ENCODE data around the gene SPIRE1. TPM values are rescaled to one million over a fixed set of nuclear protein-coding genes. Genes with fewer than 3 reads are reported as not detected.
"Not testable (repeated sequence)": the region's sequence is repeated elsewhere in the genome, so short reads cannot be mapped to it uniquely, and the experiment has no call there.

SPIRE1 gene
- polyA plus RNA-seq, 2 donors: 4.7 to 5.0 TPM

DNA sequence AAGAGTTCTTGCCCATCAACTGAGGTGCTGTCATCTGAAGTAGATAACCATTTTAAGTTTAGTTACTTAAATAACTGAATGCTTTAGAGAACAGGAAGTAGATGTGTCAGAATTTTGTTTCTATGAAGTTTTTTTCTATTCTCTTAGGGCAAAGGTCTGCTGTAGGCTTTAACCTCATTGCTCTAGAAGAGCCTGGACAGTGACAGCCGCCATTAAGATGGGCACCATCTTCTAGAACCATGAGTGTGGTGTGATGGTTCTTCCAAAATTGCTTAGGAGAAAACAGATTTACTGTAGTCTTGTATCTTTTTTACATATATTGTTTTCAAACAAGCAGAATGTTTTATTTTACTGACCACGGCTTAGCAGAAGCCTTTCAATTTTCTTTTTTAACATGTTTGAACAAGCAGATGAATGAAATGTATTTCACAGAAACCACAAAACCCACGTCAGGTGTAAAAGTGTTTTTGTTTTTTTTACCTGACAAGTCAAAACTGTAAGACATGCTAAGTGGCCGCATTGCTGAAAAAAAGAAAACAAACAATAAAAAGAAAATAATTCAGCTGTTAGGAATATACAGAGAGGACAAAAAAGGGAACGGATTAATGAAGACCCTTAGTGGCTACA lies 172.3 kb downstream of the SPIRE1 start:
- no peaks in the 10 kb centered on the region for H3K9me3 ChIP-seq (ENCODE audit: control insufficient read depth in 2 of 2, insufficient read depth in 1 of 2, low read depth in 1 of 2, low read length in 1 of 2)
- 59 to 76% methylated on average over 5 of the region's 5 CpGs for WGBS, 2 donors
- no peaks in the 10 kb centered on the region for H3K27me3 ChIP-seq (ENCODE audit: control insufficient read depth in 1 of 2, insufficient read depth in 2 of 2, low read length in 2 of 2)

DNA sequence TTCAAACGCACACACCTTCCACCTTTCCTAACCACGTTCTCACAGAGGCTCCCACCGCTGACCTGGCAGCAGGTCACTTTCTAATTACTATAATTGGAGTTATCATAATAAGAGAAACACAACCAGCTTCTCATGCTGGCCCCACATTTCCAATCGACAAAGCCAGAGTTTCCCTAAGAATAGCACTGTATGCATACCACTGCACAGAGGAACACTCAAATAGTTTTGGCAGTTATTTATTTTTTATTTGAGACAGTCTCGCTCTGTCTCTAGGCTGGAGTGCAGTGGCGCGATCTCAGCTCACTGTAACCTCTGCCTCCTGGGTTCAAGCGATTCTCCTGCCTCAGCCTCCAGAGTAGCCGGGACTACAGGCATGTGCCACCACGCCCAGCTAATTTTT lies 176.0 kb downstream of the SPIRE1 start:
- H3K36me3 ChIP-seq (ENCODE audit: control insufficient read depth in 2 of 2, insufficient read depth in 2 of 2, low read length in 1 of 2); H3K27ac ChIP-seq (ENCODE audit: low read depth in 2 of 2, low read length in 1 of 2); H3K4me1 ChIP-seq (ENCODE audit: control insufficient read depth in 2 of 2, insufficient read depth in 2 of 2, low read length in 1 of 2); H3K4me3 ChIP-seq (ENCODE audit: low read depth in 1 of 2, low read length in 2 of 2); H3K27me3 ChIP-seq (ENCODE audit: control insufficient read depth in 1 of 2, insufficient read depth in 2 of 2, low read length in 2 of 2); H3K9me3 ChIP-seq (ENCODE audit: control insufficient read depth in 2 of 2, insufficient read depth in 1 of 2, low read depth in 1 of 2, low read length in 1 of 2): not testable (repeated sequence)
- 89 to 94% methylated on average over 10 of the region's 10 CpGs for WGBS, 2 donors

More for the DNA sequence above, 172.3 kb downstream of the SPIRE1 start:
- no peak overlapping the region for H3K4me3 ChIP-seq (ENCODE audit: low read depth in 1 of 2, low read length in 2 of 2)
- no peaks in the 10 kb centered on the region for H3K36me3 ChIP-seq (ENCODE audit: control insufficient read depth in 2 of 2, insufficient read depth in 2 of 2, low read length in 1 of 2)
- no peaks in the 10 kb centered on the region for H3K4me1 ChIP-seq (ENCODE audit: control insufficient read depth in 2 of 2, insufficient read depth in 2 of 2, low read length in 1 of 2)
- H3K27ac ChIP-seq (ENCODE audit: low read depth in 2 of 2, low read length in 1 of 2): no peak overlapping the region

DNA sequence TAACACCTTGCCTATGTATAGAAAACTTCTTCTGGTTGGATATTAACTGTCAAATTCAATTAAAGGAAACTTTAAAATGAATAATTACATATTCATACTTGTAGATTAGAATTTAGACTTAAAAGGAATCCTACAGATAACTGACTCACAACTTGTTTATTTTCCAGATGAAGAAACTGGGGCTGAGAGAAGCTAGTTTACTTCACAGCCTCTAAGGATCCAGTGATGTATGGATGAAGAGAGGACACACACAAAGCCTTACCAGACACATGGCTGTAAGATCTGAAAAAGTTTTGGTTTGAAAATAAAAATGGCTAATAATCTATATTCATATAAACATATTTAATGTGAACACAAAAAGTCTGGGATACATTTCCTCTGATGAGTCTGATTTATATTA lies 177.9 kb downstream of the SPIRE1 start:
- Histone ChIP-seq H3K27me3 (ENCODE audit: control insufficient read depth in 1 of 2, insufficient read depth in 2 of 2, low read length in 2 of 2) (no peaks in the 10 kb centered on the region), H3K27ac (ENCODE audit: low read depth in 2 of 2, low read length in 1 of 2) (no peak overlapping the region), H3K4me3 (ENCODE audit: low read depth in 1 of 2, low read length in 2 of 2) (no peak overlapping the region), H3K36me3 (ENCODE audit: control insufficient read depth in 2 of 2, insufficient read depth in 2 of 2, low read length in 1 of 2) (peaks cover 0 to 8% of the 10 kb centered on the region in 2 donors), H3K9me3 (ENCODE audit: control insufficient read depth in 2 of 2, insufficient read depth in 1 of 2, low read depth in 1 of 2, low read length in 1 of 2) (no peaks in the 10 kb centered on the region), H3K4me1 (ENCODE audit: control insufficient read depth in 2 of 2, insufficient read depth in 2 of 2, low read length in 1 of 2) (no peaks in the 10 kb centered on the region)

DNA sequence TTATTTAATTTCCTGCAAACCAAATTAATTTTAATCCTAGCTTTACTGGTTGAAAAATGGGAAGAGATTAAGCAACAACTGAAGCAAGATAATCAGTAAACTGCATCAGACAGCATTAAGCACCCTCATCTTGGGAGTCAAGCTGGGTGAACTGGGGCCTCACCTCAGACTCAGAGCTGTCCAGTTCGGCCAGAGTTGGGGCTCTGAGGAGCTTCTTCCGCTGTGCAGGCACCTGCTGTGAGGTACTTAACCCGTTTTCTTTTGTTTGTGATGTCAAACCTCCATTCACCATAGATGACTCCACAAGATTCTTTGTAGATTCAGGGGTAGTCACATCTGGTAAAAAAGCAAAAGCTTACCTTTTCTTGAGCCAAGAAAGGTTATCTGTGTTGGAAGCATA lies 178.4 kb downstream of the SPIRE1 start:
- no peak overlapping the region for H3K4me3 ChIP-seq (ENCODE audit: low read depth in 1 of 2, low read length in 2 of 2)
- H3K36me3 ChIP-seq (ENCODE audit: control insufficient read depth in 2 of 2, insufficient read depth in 2 of 2, low read length in 1 of 2): peaks cover 0 to 8% of the 10 kb centered on the region in 2 donors
- no peaks in the 10 kb centered on the region for H3K9me3 ChIP-seq (ENCODE audit: control insufficient read depth in 2 of 2, insufficient read depth in 1 of 2, low read depth in 1 of 2, low read length in 1 of 2)
- WGBS, 2 donors: 80 to 83% methylated on average over 3 of the region's 3 CpGs
- H3K27ac ChIP-seq (ENCODE audit: low read depth in 2 of 2, low read length in 1 of 2): no peak overlapping the region
- no peaks in the 10 kb centered on the region for H3K27me3 ChIP-seq (ENCODE audit: control insufficient read depth in 1 of 2, insufficient read depth in 2 of 2, low read length in 2 of 2)
- no peaks in the 10 kb centered on the region for H3K4me1 ChIP-seq (ENCODE audit: control insufficient read depth in 2 of 2, insufficient read depth in 2 of 2, low read length in 1 of 2)

DNA sequence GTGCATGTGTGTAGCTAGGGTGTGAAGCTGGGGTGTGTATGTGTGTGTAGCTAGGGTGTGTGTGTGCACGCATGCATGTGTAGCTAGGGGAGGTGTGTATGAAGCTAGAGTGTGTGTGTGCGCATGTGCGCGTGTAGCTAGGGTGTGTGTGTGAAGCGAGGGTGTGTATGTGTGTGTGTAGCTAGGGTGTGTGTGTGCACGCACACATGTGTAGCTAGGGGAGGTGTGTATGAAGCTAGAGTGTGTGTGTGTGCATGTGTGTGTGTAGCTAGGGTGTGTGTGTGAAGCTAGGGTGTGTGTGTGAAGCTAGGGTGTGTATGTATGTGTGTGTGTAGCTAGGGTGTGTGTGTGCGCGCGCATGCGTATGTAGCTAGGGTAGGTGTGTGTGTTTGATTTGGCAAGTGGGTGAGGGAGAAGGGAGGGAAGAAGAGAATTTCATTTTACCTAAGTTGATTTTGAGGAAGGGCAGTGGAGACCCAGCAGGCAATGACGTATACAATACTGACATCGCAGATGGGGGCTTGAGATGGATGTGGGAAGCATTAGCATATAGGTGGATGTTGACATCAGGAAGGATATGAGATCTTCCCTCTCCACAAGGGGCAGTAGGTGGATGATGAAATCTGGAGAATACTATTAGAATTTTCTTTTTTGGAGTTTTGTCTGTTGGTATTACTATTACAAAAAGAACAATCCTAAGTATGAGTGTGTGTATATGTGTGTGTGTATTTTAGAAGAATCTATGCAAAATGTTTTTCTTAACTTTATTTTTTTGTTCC lies 179.4 kb downstream of the SPIRE1 start:
- no peaks in the 10 kb centered on the region for H3K4me1 ChIP-seq (ENCODE audit: control insufficient read depth in 2 of 2, insufficient read depth in 2 of 2, low read length in 1 of 2)
- H3K36me3 ChIP-seq (ENCODE audit: control insufficient read depth in 2 of 2, insufficient read depth in 2 of 2, low read length in 1 of 2): peaks cover 0 to 8% of the 10 kb centered on the region in 2 donors
- H3K27me3 ChIP-seq (ENCODE audit: control insufficient read depth in 1 of 2, insufficient read depth in 2 of 2, low read length in 2 of 2): no peaks in the 10 kb centered on the region
- WGBS, 2 donors: 96 to 97% methylated on average over 12 of the region's 12 CpGs
- no peak overlapping the region for H3K4me3 ChIP-seq (ENCODE audit: low read depth in 1 of 2, low read length in 2 of 2)
- H3K9me3 ChIP-seq (ENCODE audit: control insufficient read depth in 2 of 2, insufficient read depth in 1 of 2, low read depth in 1 of 2, low read length in 1 of 2): no peaks in the 10 kb centered on the region
- H3K27ac ChIP-seq (ENCODE audit: low read depth in 2 of 2, low read length in 1 of 2): no peak overlapping the region

DNA sequence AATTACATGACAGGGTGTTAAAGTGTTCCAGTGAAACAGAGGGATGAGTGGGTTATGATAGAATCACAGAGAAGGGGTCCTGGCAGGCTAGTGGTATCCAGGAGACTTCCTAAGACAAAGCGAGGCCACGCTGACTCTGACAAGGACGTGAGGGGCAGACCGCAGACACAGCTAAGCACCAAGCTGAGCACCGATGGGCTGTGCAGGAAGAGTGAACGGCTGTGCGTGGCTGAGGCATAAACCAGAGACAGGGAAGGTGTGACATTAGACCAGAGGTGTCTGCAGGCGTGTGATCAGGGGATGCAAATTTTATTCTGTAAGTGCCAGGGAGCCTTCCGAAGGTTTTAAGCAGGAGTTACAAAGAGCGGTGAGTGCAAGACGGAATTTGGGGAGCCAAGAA lies 180.3 kb downstream of the SPIRE1 start:
- H3K4me3 ChIP-seq (ENCODE audit: low read depth in 1 of 2, low read length in 2 of 2): no peak overlapping the region
- H3K27ac ChIP-seq (ENCODE audit: low read depth in 2 of 2, low read length in 1 of 2): no peak overlapping the region
- no peaks in the 10 kb centered on the region for H3K4me1 ChIP-seq (ENCODE audit: control insufficient read depth in 2 of 2, insufficient read depth in 2 of 2, low read length in 1 of 2)
- 93 to 95% methylated on average over 11 of the region's 11 CpGs for WGBS, 2 donors
- no peaks in the 10 kb centered on the region for H3K27me3 ChIP-seq (ENCODE audit: control insufficient read depth in 1 of 2, insufficient read depth in 2 of 2, low read length in 2 of 2)
- peaks cover 0 to 8% of the 10 kb centered on the region in 2 donors for H3K36me3 ChIP-seq (ENCODE audit: control insufficient read depth in 2 of 2, insufficient read depth in 2 of 2, low read length in 1 of 2)
- no peaks in the 10 kb centered on the region for H3K9me3 ChIP-seq (ENCODE audit: control insufficient read depth in 2 of 2, insufficient read depth in 1 of 2, low read depth in 1 of 2, low read length in 1 of 2)

DNA sequence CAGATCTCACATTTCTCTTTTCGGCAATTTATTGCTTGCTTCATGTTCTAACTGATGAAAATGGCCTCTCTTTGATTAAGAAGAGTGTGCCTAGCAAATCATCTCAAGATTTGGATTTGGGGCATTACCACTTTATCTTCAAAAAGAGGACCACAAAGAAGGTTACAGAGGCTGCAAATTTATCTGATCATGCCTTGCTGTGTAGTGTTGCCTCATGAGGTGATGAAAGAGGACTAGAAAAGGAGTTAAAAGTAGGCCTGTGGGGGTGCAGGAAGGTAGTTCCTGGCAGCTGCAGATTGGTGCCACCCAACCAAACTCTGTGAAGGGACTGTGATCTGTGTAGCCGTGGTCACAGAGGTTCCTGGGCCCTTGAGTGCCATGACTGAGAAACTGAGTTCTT lies 181.0 kb downstream of the SPIRE1 start:
- 90 to 93% methylated on average over 2 of the region's 2 CpGs for WGBS, 2 donors
- Histone ChIP-seq H3K27me3 (ENCODE audit: control insufficient read depth in 1 of 2, insufficient read depth in 2 of 2, low read length in 2 of 2) (no peaks in the 10 kb centered on the region), H3K27ac (ENCODE audit: low read depth in 2 of 2, low read length in 1 of 2) (no peak overlapping the region), H3K9me3 (ENCODE audit: control insufficient read depth in 2 of 2, insufficient read depth in 1 of 2, low read depth in 1 of 2, low read length in 1 of 2) (no peaks in the 10 kb centered on the region), H3K36me3 (ENCODE audit: control insufficient read depth in 2 of 2, insufficient read depth in 2 of 2, low read length in 1 of 2) (peaks cover 0 to 8% of the 10 kb centered on the region in 2 donors), H3K4me3 (ENCODE audit: low read depth in 1 of 2, low read length in 2 of 2) (no peak overlapping the region), H3K4me1 (ENCODE audit: control insufficient read depth in 2 of 2, insufficient read depth in 2 of 2, low read length in 1 of 2) (no peaks in the 10 kb centered on the region)

DNA sequence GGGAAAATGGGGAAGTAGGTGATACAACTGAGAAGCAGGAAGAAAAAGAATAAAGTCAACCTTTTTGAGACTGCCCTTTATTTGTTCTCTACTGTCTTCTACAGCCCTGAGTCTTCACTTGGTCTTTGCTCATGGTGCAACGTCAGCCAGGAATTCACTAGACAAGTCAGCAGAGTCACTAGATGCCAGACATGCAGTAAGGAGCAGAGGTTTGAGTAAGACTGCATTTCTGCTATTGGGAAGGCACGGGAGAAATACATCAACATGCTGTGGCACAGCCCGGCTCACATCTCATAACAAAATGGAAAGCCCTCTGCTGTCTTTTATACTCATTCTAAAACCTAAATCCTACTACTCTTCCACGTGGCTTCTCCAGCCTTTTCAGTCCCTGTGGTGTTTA lies 183.0 kb downstream of the SPIRE1 start:
- H3K4me1 ChIP-seq (ENCODE audit: control insufficient read depth in 2 of 2, insufficient read depth in 2 of 2, low read length in 1 of 2): peaks cover 0 to 3% of the 10 kb centered on the region in 2 donors
- 55 to 68% methylated on average over 4 of the region's 4 CpGs for WGBS, 2 donors
- H3K27ac ChIP-seq (ENCODE audit: low read depth in 2 of 2, low read length in 1 of 2): no peak overlapping the region
- H3K36me3 ChIP-seq (ENCODE audit: control insufficient read depth in 2 of 2, insufficient read depth in 2 of 2, low read length in 1 of 2): peaks cover 0 to 8% of the 10 kb centered on the region in 2 donors
- H3K27me3 ChIP-seq (ENCODE audit: control insufficient read depth in 1 of 2, insufficient read depth in 2 of 2, low read length in 2 of 2): no peaks in the 10 kb centered on the region
- no peaks in the 10 kb centered on the region for H3K9me3 ChIP-seq (ENCODE audit: control insufficient read depth in 2 of 2, insufficient read depth in 1 of 2, low read depth in 1 of 2, low read length in 1 of 2)
- no peak overlapping the region for H3K4me3 ChIP-seq (ENCODE audit: low read depth in 1 of 2, low read length in 2 of 2)

DNA sequence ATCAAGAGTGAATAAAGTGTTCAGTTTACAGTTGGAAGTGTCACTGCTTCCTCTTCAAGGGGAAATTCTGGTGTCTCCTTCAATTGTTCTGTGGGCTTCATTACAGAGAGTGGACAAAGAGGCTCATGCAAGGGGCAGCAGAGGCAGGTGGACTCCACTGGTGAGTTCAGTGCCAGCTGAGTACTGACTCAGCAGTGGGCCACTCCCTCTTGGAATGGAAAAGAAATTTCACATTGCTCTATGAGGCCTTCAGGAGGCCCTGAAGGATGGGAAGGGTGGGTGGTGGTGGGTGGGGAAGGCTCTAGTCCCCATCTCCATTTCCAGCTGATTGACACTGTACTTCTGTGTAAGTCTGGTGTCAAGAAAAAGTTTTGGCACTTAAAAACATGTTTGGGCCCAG lies 183.8 kb downstream of the SPIRE1 start:
- peaks cover 0 to 3% of the 10 kb centered on the region in 2 donors for H3K4me1 ChIP-seq (ENCODE audit: control insufficient read depth in 2 of 2, insufficient read depth in 2 of 2, low read length in 1 of 2)
- H3K27me3 ChIP-seq (ENCODE audit: control insufficient read depth in 1 of 2, insufficient read depth in 2 of 2, low read length in 2 of 2): no peaks in the 10 kb centered on the region
- H3K27ac ChIP-seq (ENCODE audit: low read depth in 2 of 2, low read length in 1 of 2): no peak overlapping the region
- H3K4me3 ChIP-seq (ENCODE audit: low read depth in 1 of 2, low read length in 2 of 2): no peak overlapping the region
- no peaks in the 10 kb centered on the region for H3K9me3 ChIP-seq (ENCODE audit: control insufficient read depth in 2 of 2, insufficient read depth in 1 of 2, low read depth in 1 of 2, low read length in 1 of 2)
- H3K36me3 ChIP-seq (ENCODE audit: control insufficient read depth in 2 of 2, insufficient read depth in 2 of 2, low read length in 1 of 2): peaks cover 0 to 8% of the 10 kb centered on the region in 2 donors

All from esophagus (tissue), 2 donors.